Ramos (cell line): ENCODE measurements around the gene GPT2.

Experiments used
- in situ Hi-C: fragments of 300-500 bp; cut with MboI; formaldehyde crosslinking; loops from one replicate; pipeline ENCODE4 v1.14.3; 2022; ENCODE audit warnings: low sequenced_read_pairs; ENCODE audit not compliant: unreplicated experiment

GPT2 gene

GRCh38 chr16:46918400-46918799, 34.2 kb downstream of the GPT2 start:
- in situ Hi-C loops = no loop called here

GRCh38 chr16:46918905-46919792, 35.0 kb downstream of the GPT2 start:
- in situ Hi-C loops = no loop called here

- in situ Hi-C loops = loop anchor here (5.0 to 10.0 kb wide), 2 partner anchors 68 to 246 kb away; no protein-coding TSS in a partner anchor
Observed at GRCh38 chr16:46920402-46921068, 36.4 kb downstream of the GPT2 start.

GRCh38 chr16:46922239-46922638, 38.1 kb downstream of the GPT2 start:
- in situ Hi-C loops = loop anchor here (5.0 to 10.0 kb wide), 2 partner anchors 70 to 247 kb away; no protein-coding TSS in a partner anchor

GRCh38 chr16:46923513-46924295, 39.5 kb downstream of the GPT2 start:
- in situ Hi-C loops = loop anchor here (5.0 to 10.0 kb wide), 2 partner anchors 71 to 249 kb away; no protein-coding TSS in a partner anchor

- in situ Hi-C loops = loop anchor here (5.0 to 10.0 kb wide), 2 partner anchors 72 to 250 kb away; no protein-coding TSS in a partner anchor
Observed at GRCh38 chr16:46924402-46924801, 40.2 kb downstream of the GPT2 start.

- in situ Hi-C loops = loop anchor here (10.0 kb wide), 1 partner anchor 252 kb away; no protein-coding TSS in a partner anchor
Observed at GRCh38 chr16:46926470-46927225, 42.5 kb downstream of the GPT2 start.

- in situ Hi-C loops = loop anchor here (10.0 kb wide), 1 partner anchor 252 kb away; no protein-coding TSS in a partner anchor
Observed at GRCh38 chr16:46927273-46927672, 43.1 kb downstream of the GPT2 start.

- in situ Hi-C loops = loop anchor here (10.0 kb wide), 1 partner anchor 254 kb away; no protein-coding TSS in a partner anchor
Observed at GRCh38 chr16:46928811-46929210, 44.6 kb downstream of the GPT2 start.

GRCh38 chr16:46929378-46930332, 45.5 kb downstream of the GPT2 start:
- in situ Hi-C loops = loop anchor here (10.0 kb wide), 1 partner anchor 255 kb away; no protein-coding TSS in a partner anchor

- in situ Hi-C loops = no loop called here
Observed at GRCh38 chr16:46930861-46931260, 46.7 kb downstream of the GPT2 start.

GRCh38 chr16:46932802-46933201, 48.6 kb downstream of the GPT2 start:
- in situ Hi-C loops = no loop called here

GRCh38 chr16:46937536-46937935, 53.4 kb downstream of the GPT2 start:
- in situ Hi-C loops = no loop called here

- in situ Hi-C loops = loop anchor here (5.0 kb wide), 1 partner anchor 1218 kb away; no protein-coding TSS in a partner anchor
Observed at GRCh38 chr16:46944713-46945112, 60.6 kb downstream of the GPT2 start.

GRCh38 chr16:46947900-46948547, 63.9 kb downstream of the GPT2 start:
- in situ Hi-C loops = loop anchor here (5.0 kb wide), 1 partner anchor 1214 kb away; no protein-coding TSS in a partner anchor

GRCh38 chr16:46948548-46949166, 64.5 kb downstream of the GPT2 start:
- in situ Hi-C loops = loop anchor here (5.0 kb wide), 1 partner anchor 1214 kb away; no protein-coding TSS in a partner anchor
